H9 (cell line): ENCODE measurements around the gene USP49. TPM values are rescaled to one million over a fixed set of nuclear protein-coding genes. Genes with fewer than 3 reads are reported as not detected.

Source experiments
- DNase-seq: peaks from one replicate; pipeline ENCODE4 v3.0.0-alpha.2; 2017
- H2AFZ ChIP-seq: one replicate; pipeline ENCODE4 v1.6.1; 2013; ENCODE audit warnings: mild to moderate bottlenecking, low read length, control low read depth, moderate library complexity
- H2AK5ac ChIP-seq: 2 replicates; pipeline ENCODE4 v1.6.1; 2013; ENCODE audit warnings: low read length, control low read depth, mixed read lengths; ENCODE audit not compliant: insufficient read length
- H2BK120ac ChIP-seq: one replicate; pipeline ENCODE4 v1.6.1; 2013; ENCODE audit warnings: low read depth, mild to moderate bottlenecking, low read length, control low read depth, inconsistent platforms; ENCODE audit not compliant: poor library complexity, severe bottlenecking
- H2BK12ac ChIP-seq: 2 replicates; pipeline ENCODE4 v1.6.1; 2013; ENCODE audit warnings: low read length, control low read depth, mixed read lengths, low read depth; ENCODE audit not compliant: insufficient read length
- H2BK15ac ChIP-seq: 2 replicates; pipeline ENCODE4 v1.6.1; 2013; ENCODE audit warnings: low read depth, low read length, control low read depth
- H2BK20ac ChIP-seq: one replicate; pipeline ENCODE4 v1.6.1; 2013; ENCODE audit warnings: low read depth, mild to moderate bottlenecking, low read length, control low read depth, inconsistent platforms; ENCODE audit not compliant: poor library complexity, severe bottlenecking
- H2BK5ac ChIP-seq: 2 replicates; pipeline ENCODE4 v1.6.1; 2013; ENCODE audit warnings: low read length, control low read depth, mixed read lengths; ENCODE audit not compliant: insufficient read length
- H3K14ac ChIP-seq: 2 replicates; pipeline ENCODE4 v1.6.1; 2013; ENCODE audit warnings: low read length, control low read depth; ENCODE audit not compliant: insufficient read depth
- H3K18ac ChIP-seq: 2 replicates; pipeline ENCODE4 v1.6.1; 2013; ENCODE audit warnings: low read depth, mild to moderate bottlenecking, mixed read lengths, low read length, control low read depth; ENCODE audit not compliant: insufficient read length
- H3K23ac ChIP-seq: 2 replicates; pipeline ENCODE4 v1.6.1; 2013; ENCODE audit warnings: low read length, control low read depth, mixed read lengths, low read depth; ENCODE audit not compliant: insufficient read length
- H3K23me2 ChIP-seq: 2 replicates; pipeline ENCODE4 v1.6.1; 2013; ENCODE audit warnings: low read depth, mild to moderate bottlenecking, mixed read lengths, low read length, control low read depth; ENCODE audit not compliant: insufficient read length, poor library complexity, severe bottlenecking
- H3K27ac ChIP-seq: 2 replicates; pipeline ENCODE4 v1.5.1; 2013; ENCODE audit warnings: low read length, control low read depth, mixed read lengths, low read depth; ENCODE audit not compliant: insufficient read length
- H3K27me3 ChIP-seq: 2 replicates; pipeline ENCODE4 v1.6.1; 2013; ENCODE audit warnings: low read length, control low read depth, inconsistent platforms; ENCODE audit not compliant: insufficient read depth
- H3K4ac ChIP-seq: 2 replicates; pipeline ENCODE4 v1.6.1; 2013; ENCODE audit warnings: low read depth, mild to moderate bottlenecking, control low read depth, inconsistent platforms, low read length, moderate library complexity
- H3K4me1 ChIP-seq: 2 replicates; pipeline ENCODE4 v1.6.1; 2013; ENCODE audit warnings: low read length, control low read depth, inconsistent platforms; ENCODE audit not compliant: insufficient read depth
- H3K4me2 ChIP-seq: 2 replicates; pipeline ENCODE4 v1.6.1; 2013; ENCODE audit warnings: low read length, control low read depth, mixed read lengths; ENCODE audit not compliant: insufficient read length, insufficient read depth
- H3K56ac ChIP-seq: 2 replicates; pipeline ENCODE4 v1.6.1; 2013; ENCODE audit warnings: low read depth, mild to moderate bottlenecking, mixed read lengths, low read length, control low read depth; ENCODE audit not compliant: insufficient read length
- H3K79me1 ChIP-seq: 2 replicates; pipeline ENCODE4 v1.6.1; 2013; ENCODE audit warnings: low read depth, mild to moderate bottlenecking, moderate library complexity, low read length, control low read depth, inconsistent platforms; ENCODE audit not compliant: insufficient read depth, poor library complexity, severe bottlenecking
- H3K79me2 ChIP-seq: 2 replicates; pipeline ENCODE4 v1.6.1; 2013; ENCODE audit warnings: low read length, control low read depth, inconsistent platforms; ENCODE audit not compliant: insufficient read depth
- H3K9ac ChIP-seq: 2 replicates; pipeline ENCODE4 v1.6.1; 2013; ENCODE audit warnings: low read length, control low read depth, mixed read lengths; ENCODE audit not compliant: insufficient read length; ENCODE audit errors: extremely low read depth
- H3K9me3 ChIP-seq: one replicate; pipeline ENCODE4 v1.6.1; 2013; ENCODE audit warnings: low read depth, low read length, inconsistent platforms; ENCODE audit not compliant: control insufficient read depth
- H3T11ph ChIP-seq: one replicate; pipeline ENCODE4 v1.6.1; 2013; ENCODE audit warnings: mild to moderate bottlenecking, low read length, control low read depth, inconsistent platforms
- H4K20me1 ChIP-seq: one replicate; pipeline ENCODE4 v1.6.1; 2013; ENCODE audit not compliant: control insufficient read depth, insufficient read length, insufficient read depth
- H4K5ac ChIP-seq: 2 replicates; pipeline ENCODE4 v1.6.1; 2013; ENCODE audit warnings: low read depth, mild to moderate bottlenecking, mixed read lengths, low read length, control low read depth; ENCODE audit not compliant: insufficient read length
- H4K8ac ChIP-seq: replicated peaks from 2 replicates; pipeline ENCODE4 v1.6.1; 2013; ENCODE audit warnings: low read length, control low read depth, mixed read lengths, low read depth; ENCODE audit not compliant: insufficient read length
- H4K91ac ChIP-seq: 2 replicates; pipeline ENCODE4 v1.6.1; 2013; ENCODE audit warnings: low read depth, mild to moderate bottlenecking, moderate library complexity, mixed read lengths, low read length, control low read depth; ENCODE audit not compliant: insufficient read length
- H3K27ac Mint-ChIP-seq, 3 experiments: 2 replicates in 2 of 3; 3 replicates in 1 of 3; pipeline ENCODE4 v1.8.0; 2020 to 2021; ENCODE audit warnings: mixed read lengths in 3 of 3, mild to moderate bottlenecking in 1 of 3, moderate library complexity in 1 of 3
- H3K27me3 Mint-ChIP-seq: 2 replicates; pipeline ENCODE4 v1.8.0; 2021; ENCODE audit warnings: low read depth, mild to moderate bottlenecking, moderate library complexity, mixed read lengths
- H3K36me3 Mint-ChIP-seq, 3 experiments: 2 replicates in 2 of 3; 3 replicates in 1 of 3; pipeline ENCODE4 v1.8.0; 2020 to 2021; ENCODE audit warnings: low read depth in 3 of 3, mixed read lengths in 3 of 3; ENCODE audit not compliant: insufficient read depth in 1 of 3
- H3K4me1 Mint-ChIP-seq, 2 experiments: 2 replicates each; pipeline ENCODE4 v1.8.0; 2020; ENCODE audit warnings: mixed read lengths in 2 of 2
- H3K4me3 Mint-ChIP-seq, 2 experiments: 2 replicates in 1 of 2; 3 replicates in 1 of 2; pipeline ENCODE4 v1.8.0; 2020 to 2021; ENCODE audit warnings: mild to moderate bottlenecking in 2 of 2, mixed read lengths in 2 of 2, moderate library complexity in 1 of 2
- H3K9me3 Mint-ChIP-seq, 2 experiments: 2 replicates in 1 of 2; 3 replicates in 1 of 2; pipeline ENCODE4 v1.8.0; 2020; ENCODE audit warnings: mild to moderate bottlenecking in 2 of 2, mixed read lengths in 2 of 2, moderate library complexity in 1 of 2
- WGBS: extraction: QIAGEN DNeasy Blood & Tissue Kit; methylation state at CpG from one replicate; pipeline ENCODE4 v1.1.7; 2013; ENCODE audit warnings: missing lambda C conversion rate, low lambda C conversion rate, mixed read lengths; ENCODE audit not compliant: insufficient read length; ENCODE audit errors: extremely low coverage; 5-methylcytosine and 5-hydroxymethylcytosine counted together
- total RNA-seq: library from RNA; stranded (reverse); gene quantifications from 2 replicates; pipeline ENCODE4 v1.2.1, GENCODE V29; 2021
- TF ChIP-seq, protein P1 (sequence below): fragments of 200-600 bp; sonication (generic); conservative IDR thresholded peaks from 3 replicates; pipeline ENCODE4 v1.8.0; 2021; ENCODE audit warnings: antibody characterized with exemption, mild to moderate bottlenecking

The USP49 gene
- total RNA-seq, 1 experiment from 2014 or later, result 19.0 TPM

- no peaks in the 10 kb centered on the region for H3K9me3 ChIP-seq
- H2BK120ac ChIP-seq, result no peak overlapping the region
- no peak for DNase-seq
- H4K8ac ChIP-seq, result no peak overlapping the region
- no peaks in the 10 kb centered on the region for H3K4me1 ChIP-seq
- no peak overlapping the region for H3K18ac ChIP-seq
- no peak overlapping the region for H3K4ac ChIP-seq
- Mint-ChIP-seq H3K27me3 (no peaks in the 10 kb centered on the region), H3K4me1 (peaks cover 21 to 31% of the 10 kb centered on the region in 2 experiments), H3K36me3 (peaks cover 23 to 42% (median 32%) of the 10 kb centered on the region in 3 experiments; a peak in 6 of 7 replicates), H3K9me3 (no peaks in the 10 kb centered on the region; a peak in 1 of 5 replicates), H3K4me3 (peak overlapping the region; percentile 97 to 100), H3K27ac (peak overlapping the region; percentile 100; a peak in 6 of 7 replicates)
- TF ChIP-seq, protein P1, sequence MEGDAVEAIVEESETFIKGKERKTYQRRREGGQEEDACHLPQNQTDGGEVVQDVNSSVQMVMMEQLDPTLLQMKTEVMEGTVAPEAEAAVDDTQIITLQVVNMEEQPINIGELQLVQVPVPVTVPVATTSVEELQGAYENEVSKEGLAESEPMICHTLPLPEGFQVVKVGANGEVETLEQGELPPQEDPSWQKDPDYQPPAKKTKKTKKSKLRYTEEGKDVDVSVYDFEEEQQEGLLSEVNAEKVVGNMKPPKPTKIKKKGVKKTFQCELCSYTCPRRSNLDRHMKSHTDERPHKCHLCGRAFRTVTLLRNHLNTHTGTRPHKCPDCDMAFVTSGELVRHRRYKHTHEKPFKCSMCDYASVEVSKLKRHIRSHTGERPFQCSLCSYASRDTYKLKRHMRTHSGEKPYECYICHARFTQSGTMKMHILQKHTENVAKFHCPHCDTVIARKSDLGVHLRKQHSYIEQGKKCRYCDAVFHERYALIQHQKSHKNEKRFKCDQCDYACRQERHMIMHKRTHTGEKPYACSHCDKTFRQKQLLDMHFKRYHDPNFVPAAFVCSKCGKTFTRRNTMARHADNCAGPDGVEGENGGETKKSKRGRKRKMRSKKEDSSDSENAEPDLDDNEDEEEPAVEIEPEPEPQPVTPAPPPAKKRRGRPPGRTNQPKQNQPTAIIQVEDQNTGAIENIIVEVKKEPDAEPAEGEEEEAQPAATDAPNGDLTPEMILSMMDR, result no peak
- H3K23me2 ChIP-seq, result peaks cover 11% of the 10 kb centered on the region
- no peak overlapping the region for H2BK12ac ChIP-seq
- H3K79me2 ChIP-seq, result peaks cover 38% of the 10 kb centered on the region; the same call in 1 of the 2 replicates
- no CpG with 5 or more reads among the region's 7 CpGs for WGBS
- no peak overlapping the region for H2BK15ac ChIP-seq
- no peak overlapping the region for H2BK20ac ChIP-seq
- no peak overlapping the region for H4K91ac ChIP-seq
- H3K9ac ChIP-seq, result peak overlapping the region; percentile 97
- no peak overlapping the region for H3K23ac ChIP-seq
- H2BK5ac ChIP-seq, result no peak overlapping the region
- H3K79me1 ChIP-seq, result peaks cover 10% of the 10 kb centered on the region
- no peak overlapping the region for H2AK5ac ChIP-seq
- no peak overlapping the region for H3K27ac ChIP-seq
- no peaks in the 10 kb centered on the region for H4K20me1 ChIP-seq
- no peak overlapping the region for H3K56ac ChIP-seq
- H3K14ac ChIP-seq, result peak overlapping the region; percentile 59; the same call in 1 of the 2 replicates
- H3K4me2 ChIP-seq, result peak overlapping the region; percentile 90
- no peak overlapping the region for H3T11ph ChIP-seq
- no peak overlapping the region for H2AFZ ChIP-seq
- no peak overlapping the region for H4K5ac ChIP-seq
- H3K27me3 ChIP-seq, result no peaks in the 10 kb centered on the region
These were observed 27.0 kb upstream of the USP49 start for GRCh38 chr6:41922154-41922553.
